Mesenchymal stem cell (in vitro differentiated cells and primary cell): ENCODE measurements around the gene ADAP2.

ENCODE experiments used
- DNase-seq: peaks from one replicate; pipeline ENCODE4 v3.0.0-alpha.2; 2013
- H2AFZ ChIP-seq: one replicate; pipeline ENCODE4 v1.6.1; 2013; ENCODE audit warnings: low read depth, mild to moderate bottlenecking, control low read depth, inconsistent platforms, low read length, moderate library complexity
- H2AK5ac ChIP-seq: 2 replicates; pipeline ENCODE4 v1.6.1; 2013; ENCODE audit warnings: low read length, moderate library complexity, mild to moderate bottlenecking, inconsistent platforms; ENCODE audit not compliant: severe bottlenecking
- H2BK120ac ChIP-seq: one replicate; pipeline ENCODE4 v1.6.1; 2013; ENCODE audit warnings: low read depth, mild to moderate bottlenecking, inconsistent platforms, low read length, moderate library complexity
- H2BK12ac ChIP-seq, 2 experiments: one replicate each; pipeline ENCODE4 v1.6.1; 2013; ENCODE audit warnings: inconsistent platforms in 2 of 2, low read length in 2 of 2, mild to moderate bottlenecking in 2 of 2, moderate library complexity in 2 of 2, control low read depth in 1 of 2
- H2BK15ac ChIP-seq: one replicate; pipeline ENCODE4 v1.6.1; 2013; ENCODE audit warnings: mild to moderate bottlenecking, low read depth, inconsistent platforms; ENCODE audit not compliant: poor library complexity, severe bottlenecking
- H2BK5ac ChIP-seq: 2 replicates; pipeline ENCODE4 v1.6.1; 2013; ENCODE audit warnings: low read depth, mild to moderate bottlenecking, low read length, control low read depth, inconsistent platforms; ENCODE audit not compliant: poor library complexity, severe bottlenecking
- H3K14ac ChIP-seq, 2 experiments: one replicate each; pipeline ENCODE4 v1.6.1; 2013; ENCODE audit warnings: inconsistent platforms in 2 of 2, low read length in 2 of 2, control low read depth in 1 of 2, mild to moderate bottlenecking in 1 of 2, moderate library complexity in 1 of 2
- H3K18ac ChIP-seq, 2 experiments: one replicate each; pipeline ENCODE4 v1.6.1; 2013; ENCODE audit warnings: inconsistent platforms in 2 of 2, low read length in 2 of 2, control low read depth in 1 of 2, low read depth in 1 of 2, mild to moderate bottlenecking in 1 of 2
- H3K23ac ChIP-seq, 2 experiments: one replicate each; pipeline ENCODE4 v1.6.1; 2013; ENCODE audit warnings: inconsistent platforms in 2 of 2, low read length in 2 of 2, mild to moderate bottlenecking in 2 of 2, moderate library complexity in 2 of 2, control low read depth in 1 of 2
- H3K27ac ChIP-seq: 2 replicates; pipeline ENCODE4 v1.5.1; 2013; ENCODE audit warnings: mild to moderate bottlenecking, moderate library complexity, low read length, control low read depth, inconsistent platforms; ENCODE audit not compliant: poor library complexity, severe bottlenecking
- H3K27me3 ChIP-seq, 2 experiments: 2 replicates each; pipeline versions ENCODE4 v1.6.1 to v1.7.0; 2013; ENCODE audit warnings: low read length in 2 of 2, mild to moderate bottlenecking in 2 of 2, moderate library complexity in 2 of 2, control low read depth in 1 of 2, inconsistent platforms in 1 of 2; ENCODE audit not compliant: control insufficient read depth in 1 of 2, insufficient read depth in 1 of 2
- H3K36me3 ChIP-seq, 2 experiments: 2 replicates each; pipeline versions ENCODE4 v1.6.1 to v1.7.0; 2013; ENCODE audit warnings: low read length in 2 of 2, control low read depth in 1 of 2, inconsistent platforms in 1 of 2, low read depth in 1 of 2, mild to moderate bottlenecking in 1 of 2; ENCODE audit not compliant: insufficient read depth in 2 of 2, control insufficient read depth in 1 of 2
- H3K4ac ChIP-seq, 2 experiments: one replicate each; pipeline ENCODE4 v1.6.1; 2013; ENCODE audit warnings: inconsistent platforms in 2 of 2, low read length in 2 of 2, mild to moderate bottlenecking in 2 of 2, moderate library complexity in 2 of 2, control low read depth in 1 of 2, low read depth in 1 of 2
- H3K4me1 ChIP-seq: 2 replicates; pipeline ENCODE4 v1.6.1; 2013; ENCODE audit warnings: low read depth, low read length, control low read depth; ENCODE audit not compliant: control insufficient read depth, insufficient read depth
- H3K4me2 ChIP-seq: 2 replicates; pipeline ENCODE4 v1.6.1; 2013; ENCODE audit warnings: low read length, mild to moderate bottlenecking, inconsistent platforms; ENCODE audit not compliant: poor library complexity, severe bottlenecking
- H3K4me3 ChIP-seq, 2 experiments: 2 replicates each; pipeline versions ENCODE4 v1.5.1 to v1.7.0; 2013; ENCODE audit warnings: low read length in 2 of 2, mild to moderate bottlenecking in 2 of 2, control low read depth in 1 of 2, low read depth in 1 of 2; ENCODE audit not compliant: insufficient read depth in 1 of 2
- H3K79me1 ChIP-seq: replicated peaks from 2 replicates; pipeline ENCODE4 v1.6.1; 2013; ENCODE audit warnings: mild to moderate bottlenecking, control low read depth, low read length, inconsistent platforms; ENCODE audit not compliant: poor library complexity, severe bottlenecking
- H3K9ac ChIP-seq: 2 replicates; pipeline ENCODE4 v1.7.0; 2013; ENCODE audit warnings: mild to moderate bottlenecking, low read length, moderate library complexity
- H3K9me3 ChIP-seq: 2 replicates; pipeline ENCODE4 v1.7.0; 2013; ENCODE audit warnings: mild to moderate bottlenecking, low read length; ENCODE audit not compliant: control insufficient read depth
- H4K8ac ChIP-seq: one replicate; pipeline ENCODE4 v1.6.1; 2013; ENCODE audit warnings: inconsistent platforms, mild to moderate bottlenecking, low read length, moderate library complexity
- H4K91ac ChIP-seq: one replicate; pipeline ENCODE4 v1.6.1; 2013; ENCODE audit warnings: mild to moderate bottlenecking, low read length, inconsistent platforms
- WGBS: methylation state at CpG from one replicate; pipeline ENCODE4 v1.1.7; 2013; ENCODE audit warnings: mixed read lengths; 5-methylcytosine and 5-hydroxymethylcytosine counted together

ADAP2 gene

GRCh38 chr17:30920683-30921543, 832 bp upstream of the ADAP2 start:
- Histone ChIP-seq H3K23ac (no peak overlapping the region), H3K79me1 (peaks cover 2% of the 10 kb centered on the region), H2BK5ac (no peak overlapping the region), H3K14ac (no peak overlapping the region), H3K27ac (peak overlapping the region; percentile 16), H3K4me1 (peaks cover 22% of the 10 kb centered on the region), H4K8ac (peak overlapping the region; percentile 78), H2BK15ac (no peak overlapping the region), H4K91ac (peak overlapping the region; percentile 19), H3K9ac (no peak overlapping the region), H2BK12ac (no peak overlapping the region), H2AFZ (peak overlapping the region; percentile 2), H2AK5ac (no peak overlapping the region), H3K4me3 (no peak overlapping the region), H3K36me3 (no peaks in the 10 kb centered on the region), H2BK120ac (no peak overlapping the region), H3K4me2 (peak overlapping the region; percentile 95), H3K4ac (peak overlapping the region; percentile 15 to 37), H3K9me3 (no peaks in the 10 kb centered on the region), H3K18ac (peak overlapping the region in 1 of 2 experiments; percentile 46), H3K27me3 (peaks cover 0 to 37% of the 10 kb centered on the region in 2 experiments)
- 89% methylated on average over 10 of the region's 11 CpGs for WGBS
- peak; percentile 55 for DNase-seq

- Histone ChIP-seq H4K8ac (peak overlapping the region; percentile 93), H2BK12ac (peak overlapping the region in 1 of 2 experiments; percentile 77), H4K91ac (peak overlapping the region; percentile 53), H3K79me1 (peaks cover 2% of the 10 kb centered on the region), H2AFZ (peak overlapping the region; percentile 78), H3K36me3 (no peaks in the 10 kb centered on the region), H3K4me2 (peak overlapping the region; percentile 95), H2BK120ac (peak overlapping the region; percentile 21), H2BK5ac (no peak overlapping the region), H3K27ac (no peak overlapping the region), H3K4ac (no peak overlapping the region), H3K27me3 (peaks cover 0 to 40% of the 10 kb centered on the region in 2 experiments), H3K23ac (peak overlapping the region in 1 of 2 experiments; percentile 26), H3K9me3 (no peaks in the 10 kb centered on the region), H3K9ac (peak overlapping the region; percentile 26), H3K4me3 (peak overlapping the region; percentile 65 to 66), H2BK15ac (peak overlapping the region; percentile 36), H3K18ac (peak overlapping the region; percentile 2 to 56), H3K14ac (peak overlapping the region in 1 of 2 experiments; percentile 11), H2AK5ac (no peak overlapping the region), H3K4me1 (peaks cover 26% of the 10 kb centered on the region)
- 13% methylated on average over 58 of the region's 66 CpGs for WGBS
- peak; percentile 33 for DNase-seq
These were observed 688 bp downstream of the ADAP2 start for GRCh38 chr17:30922235-30923030.

- Histone ChIP-seq H3K14ac (peak overlapping the region in 1 of 2 experiments; percentile 14), H3K27ac (no peak overlapping the region), H3K79me1 (peaks cover 2% of the 10 kb centered on the region), H2AFZ (no peak overlapping the region), H3K9ac (no peak overlapping the region), H3K4ac (no peak overlapping the region), H2AK5ac (no peak overlapping the region), H3K9me3 (no peaks in the 10 kb centered on the region), H3K27me3 (peaks cover 0 to 40% of the 10 kb centered on the region in 2 experiments), H3K4me1 (peaks cover 26% of the 10 kb centered on the region), H3K18ac (no peak overlapping the region), H2BK120ac (no peak overlapping the region), H3K4me3 (no peak overlapping the region), H3K4me2 (no peak overlapping the region), H2BK12ac (no peak overlapping the region), H3K36me3 (no peaks in the 10 kb centered on the region), H2BK15ac (no peak overlapping the region), H2BK5ac (no peak overlapping the region), H4K91ac (no peak overlapping the region), H3K23ac (no peak overlapping the region), H4K8ac (no peak overlapping the region)
- no peak for DNase-seq
- 90% methylated on average over 2 of the region's 2 CpGs for WGBS
These were observed 2.6 kb downstream of the ADAP2 start for GRCh38 chr17:30924341-30924740.

GRCh38 chr17:30926516-30926915, 4.8 kb downstream of the ADAP2 start:
- H3K14ac ChIP-seq, result no peak overlapping the region
- no peak overlapping the region for H3K27ac ChIP-seq

More at GRCh38 chr17:30926516-30926915, 4.8 kb downstream of the ADAP2 start:
- Histone ChIP-seq H2BK120ac (no peak overlapping the region), H3K18ac (no peak overlapping the region), H2AFZ (no peak overlapping the region), H3K36me3 (no peaks in the 10 kb centered on the region), H4K8ac (no peak overlapping the region), H3K4ac (no peak overlapping the region), H3K79me1 (peaks cover 2% of the 10 kb centered on the region), H2AK5ac (no peak overlapping the region), H2BK12ac (no peak overlapping the region), H2BK5ac (no peak overlapping the region), H3K9me3 (no peaks in the 10 kb centered on the region), H3K23ac (no peak overlapping the region), H3K4me3 (no peak overlapping the region), H3K27me3 (peaks cover 0 to 39% of the 10 kb centered on the region in 2 experiments), H3K4me1 (peaks cover 19% of the 10 kb centered on the region), H4K91ac (no peak overlapping the region), H3K9ac (no peak overlapping the region), H2BK15ac (no peak overlapping the region), H3K4me2 (no peak overlapping the region)
- 84% methylated on average over 6 of the region's 6 CpGs for whole genome bisulfite sequencing
- no peak for DNase-seq
